H9 (cell line): ENCODE measurements around the gene RAD51AP2. TPM values are rescaled to one million over a fixed set of nuclear protein-coding genes. Genes with fewer than 3 reads are reported as not detected.

Source experiments
- DNase-seq: peaks from one replicate; pipeline ENCODE4 v3.0.0-alpha.2; 2017
- H2AFZ ChIP-seq: one replicate; pipeline ENCODE4 v1.6.1; 2013; ENCODE audit warnings: mild to moderate bottlenecking, low read length, control low read depth, moderate library complexity
- H2AK5ac ChIP-seq: 2 replicates; pipeline ENCODE4 v1.6.1; 2013; ENCODE audit warnings: low read length, control low read depth, mixed read lengths; ENCODE audit not compliant: insufficient read length
- H2BK120ac ChIP-seq: one replicate; pipeline ENCODE4 v1.6.1; 2013; ENCODE audit warnings: low read depth, mild to moderate bottlenecking, low read length, control low read depth, inconsistent platforms; ENCODE audit not compliant: poor library complexity, severe bottlenecking
- H2BK12ac ChIP-seq: 2 replicates; pipeline ENCODE4 v1.6.1; 2013; ENCODE audit warnings: low read length, control low read depth, mixed read lengths, low read depth; ENCODE audit not compliant: insufficient read length
- H2BK15ac ChIP-seq: 2 replicates; pipeline ENCODE4 v1.6.1; 2013; ENCODE audit warnings: low read depth, low read length, control low read depth
- H2BK20ac ChIP-seq: one replicate; pipeline ENCODE4 v1.6.1; 2013; ENCODE audit warnings: low read depth, mild to moderate bottlenecking, low read length, control low read depth, inconsistent platforms; ENCODE audit not compliant: poor library complexity, severe bottlenecking
- H2BK5ac ChIP-seq: 2 replicates; pipeline ENCODE4 v1.6.1; 2013; ENCODE audit warnings: low read length, control low read depth, mixed read lengths; ENCODE audit not compliant: insufficient read length
- H3K14ac ChIP-seq: 2 replicates; pipeline ENCODE4 v1.6.1; 2013; ENCODE audit warnings: low read length, control low read depth; ENCODE audit not compliant: insufficient read depth
- H3K18ac ChIP-seq: 2 replicates; pipeline ENCODE4 v1.6.1; 2013; ENCODE audit warnings: low read depth, mild to moderate bottlenecking, mixed read lengths, low read length, control low read depth; ENCODE audit not compliant: insufficient read length
- H3K23ac ChIP-seq: 2 replicates; pipeline ENCODE4 v1.6.1; 2013; ENCODE audit warnings: low read length, control low read depth, mixed read lengths, low read depth; ENCODE audit not compliant: insufficient read length
- H3K23me2 ChIP-seq: 2 replicates; pipeline ENCODE4 v1.6.1; 2013; ENCODE audit warnings: low read depth, mild to moderate bottlenecking, mixed read lengths, low read length, control low read depth; ENCODE audit not compliant: insufficient read length, poor library complexity, severe bottlenecking
- H3K27ac ChIP-seq: 2 replicates; pipeline ENCODE4 v1.5.1; 2013; ENCODE audit warnings: low read length, control low read depth, mixed read lengths, low read depth; ENCODE audit not compliant: insufficient read length
- H3K27me3 ChIP-seq: 2 replicates; pipeline ENCODE4 v1.6.1; 2013; ENCODE audit warnings: low read length, control low read depth, inconsistent platforms; ENCODE audit not compliant: insufficient read depth
- H3K4ac ChIP-seq: 2 replicates; pipeline ENCODE4 v1.6.1; 2013; ENCODE audit warnings: low read depth, mild to moderate bottlenecking, control low read depth, inconsistent platforms, low read length, moderate library complexity
- H3K4me1 ChIP-seq: 2 replicates; pipeline ENCODE4 v1.6.1; 2013; ENCODE audit warnings: low read length, control low read depth, inconsistent platforms; ENCODE audit not compliant: insufficient read depth
- H3K4me2 ChIP-seq: 2 replicates; pipeline ENCODE4 v1.6.1; 2013; ENCODE audit warnings: low read length, control low read depth, mixed read lengths; ENCODE audit not compliant: insufficient read length, insufficient read depth
- H3K56ac ChIP-seq: 2 replicates; pipeline ENCODE4 v1.6.1; 2013; ENCODE audit warnings: low read depth, mild to moderate bottlenecking, mixed read lengths, low read length, control low read depth; ENCODE audit not compliant: insufficient read length
- H3K79me1 ChIP-seq: 2 replicates; pipeline ENCODE4 v1.6.1; 2013; ENCODE audit warnings: low read depth, mild to moderate bottlenecking, moderate library complexity, low read length, control low read depth, inconsistent platforms; ENCODE audit not compliant: insufficient read depth, poor library complexity, severe bottlenecking
- H3K79me2 ChIP-seq: 2 replicates; pipeline ENCODE4 v1.6.1; 2013; ENCODE audit warnings: low read length, control low read depth, inconsistent platforms; ENCODE audit not compliant: insufficient read depth
- H3K9ac ChIP-seq: 2 replicates; pipeline ENCODE4 v1.6.1; 2013; ENCODE audit warnings: low read length, control low read depth, mixed read lengths; ENCODE audit not compliant: insufficient read length; ENCODE audit errors: extremely low read depth
- H3K9me3 ChIP-seq: one replicate; pipeline ENCODE4 v1.6.1; 2013; ENCODE audit warnings: low read depth, low read length, inconsistent platforms; ENCODE audit not compliant: control insufficient read depth
- H3T11ph ChIP-seq: one replicate; pipeline ENCODE4 v1.6.1; 2013; ENCODE audit warnings: mild to moderate bottlenecking, low read length, control low read depth, inconsistent platforms
- H4K20me1 ChIP-seq: one replicate; pipeline ENCODE4 v1.6.1; 2013; ENCODE audit not compliant: control insufficient read depth, insufficient read length, insufficient read depth
- H4K5ac ChIP-seq: 2 replicates; pipeline ENCODE4 v1.6.1; 2013; ENCODE audit warnings: low read depth, mild to moderate bottlenecking, mixed read lengths, low read length, control low read depth; ENCODE audit not compliant: insufficient read length
- H4K8ac ChIP-seq: replicated peaks from 2 replicates; pipeline ENCODE4 v1.6.1; 2013; ENCODE audit warnings: low read length, control low read depth, mixed read lengths, low read depth; ENCODE audit not compliant: insufficient read length
- H4K91ac ChIP-seq: 2 replicates; pipeline ENCODE4 v1.6.1; 2013; ENCODE audit warnings: low read depth, mild to moderate bottlenecking, moderate library complexity, mixed read lengths, low read length, control low read depth; ENCODE audit not compliant: insufficient read length
- H3K27ac Mint-ChIP-seq, 3 experiments: 2 replicates in 2 of 3; 3 replicates in 1 of 3; pipeline ENCODE4 v1.8.0; 2020 to 2021; ENCODE audit warnings: mixed read lengths in 3 of 3, mild to moderate bottlenecking in 1 of 3, moderate library complexity in 1 of 3
- H3K27me3 Mint-ChIP-seq: 2 replicates; pipeline ENCODE4 v1.8.0; 2021; ENCODE audit warnings: low read depth, mild to moderate bottlenecking, moderate library complexity, mixed read lengths
- H3K36me3 Mint-ChIP-seq, 3 experiments: 2 replicates in 2 of 3; 3 replicates in 1 of 3; pipeline ENCODE4 v1.8.0; 2020 to 2021; ENCODE audit warnings: low read depth in 3 of 3, mixed read lengths in 3 of 3; ENCODE audit not compliant: insufficient read depth in 1 of 3
- H3K4me1 Mint-ChIP-seq, 2 experiments: 2 replicates each; pipeline ENCODE4 v1.8.0; 2020; ENCODE audit warnings: mixed read lengths in 2 of 2
- H3K4me3 Mint-ChIP-seq, 2 experiments: 2 replicates in 1 of 2; 3 replicates in 1 of 2; pipeline ENCODE4 v1.8.0; 2020 to 2021; ENCODE audit warnings: mild to moderate bottlenecking in 2 of 2, mixed read lengths in 2 of 2, moderate library complexity in 1 of 2
- H3K9me3 Mint-ChIP-seq, 2 experiments: 2 replicates in 1 of 2; 3 replicates in 1 of 2; pipeline ENCODE4 v1.8.0; 2020; ENCODE audit warnings: mild to moderate bottlenecking in 2 of 2, mixed read lengths in 2 of 2, moderate library complexity in 1 of 2
- CTCF ChIP-seq: fragments of 200-600 bp; sonication (generic); conservative IDR thresholded peaks from 3 replicates; pipeline ENCODE4 v1.8.0; 2021; ENCODE audit warnings: antibody characterized with exemption, mild to moderate bottlenecking
- WGBS: extraction: QIAGEN DNeasy Blood & Tissue Kit; methylation state at CpG from one replicate; pipeline ENCODE4 v1.1.7; 2013; ENCODE audit warnings: missing lambda C conversion rate, low lambda C conversion rate, mixed read lengths; ENCODE audit not compliant: insufficient read length; ENCODE audit errors: extremely low coverage; 5-methylcytosine and 5-hydroxymethylcytosine counted together
- total RNA-seq: library from RNA; stranded (reverse); gene quantifications from 2 replicates; pipeline ENCODE4 v1.2.1, GENCODE V29; 2021

RAD51AP2 gene
- total RNA-seq, 1 experiment from 2014 or later: 0.07 TPM

DNA sequence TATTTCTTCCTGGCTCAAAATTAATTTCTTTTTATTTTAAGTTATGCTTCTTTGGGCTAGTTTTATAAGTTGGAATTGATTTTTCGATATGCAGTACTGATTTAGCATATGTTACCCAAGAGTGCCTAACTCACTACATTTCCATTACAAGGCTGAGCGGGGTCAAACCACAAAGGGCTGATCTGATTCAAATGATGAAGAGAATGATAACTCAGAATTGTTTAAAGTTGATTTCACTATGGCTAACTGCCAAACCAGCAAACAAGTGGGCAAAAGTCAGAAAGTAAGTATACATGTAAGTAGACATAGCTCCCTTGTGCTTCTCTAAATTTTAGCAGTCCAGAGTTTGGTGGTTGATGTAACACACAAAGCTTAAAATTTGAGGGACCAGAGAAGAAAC lies 35.6 kb downstream of the RAD51AP2 start:
- DNase-seq: no peak
- Histone ChIP-seq H4K20me1 (no peaks in the 10 kb centered on the region), H2BK5ac (no peak overlapping the region), H3K27ac (no peak overlapping the region), H3K9ac (no peak overlapping the region), H4K8ac (no peak overlapping the region), H3T11ph (no peak overlapping the region), H3K4ac (no peak overlapping the region), H3K27me3 (no peaks in the 10 kb centered on the region), H2BK15ac (no peak overlapping the region), H3K79me1 (no peaks in the 10 kb centered on the region), H3K4me1 (no peaks in the 10 kb centered on the region), H3K79me2 (no peaks in the 10 kb centered on the region), H3K4me2 (no peak overlapping the region), H4K5ac (no peak overlapping the region), H4K91ac (no peak overlapping the region), H3K56ac (no peak overlapping the region), H3K9me3 (no peaks in the 10 kb centered on the region), H3K23ac (no peak overlapping the region), H3K18ac (no peak overlapping the region), H3K14ac (no peak overlapping the region), H2BK120ac (no peak overlapping the region), H2BK20ac (no peak overlapping the region), H2AFZ (no peak overlapping the region), H2BK12ac (no peak overlapping the region), H2AK5ac (no peak overlapping the region), H3K23me2 (no peaks in the 10 kb centered on the region)
- no peak for TF ChIP-seq CTCF
- Mint-ChIP-seq H3K27ac (no peak overlapping the region), H3K36me3 (no peaks in the 10 kb centered on the region), H3K4me3 (no peak overlapping the region), H3K9me3 (no peaks in the 10 kb centered on the region), H3K27me3 (no peaks in the 10 kb centered on the region), H3K4me1 (0 out of 4 replicates have a peak, but pooled peaks cover 0 to 2% of the 10 kb centered on the region in 2 experiments)
- WGBS: no CpG with 5 or more reads among the region's 2 CpGs
